ENCODE results near the gene DCP1A.
A peak's percentile ranks its signal among the peaks of the same experiment; 100 is the strongest.
"Not testable (repeated sequence)": the region's sequence is repeated elsewhere in the genome, so short reads cannot be mapped to it uniquely, and the experiment has no call there.

Gene DCP1A

GRCh38 chr3:53254509-53255422 lies 92.6 kb downstream of the DCP1A start:
- H3K4me3 ChIP-seq (ENCODE audit: low read length): peak overlapping the region; percentile 82
- peak; percentile 74 for DNase-seq (ENCODE audit: low read depth)
- peak; percentile 6 for TF ChIP-seq CTCF (IDR thresholded peaks at IDR 0.05; ENCODE audit: insufficient read depth, low read depth, low read length, missing control alignments)

GRCh38 chr3:53253707-53254508 lies 93.4 kb downstream of the DCP1A start:
- peak; percentile 50 for DNase-seq (ENCODE audit: low read depth)
- peak overlapping the region; percentile 82 for H3K4me3 ChIP-seq (ENCODE audit: low read length)
- no peak for TF ChIP-seq CTCF (IDR thresholded peaks at IDR 0.05; ENCODE audit: insufficient read depth, low read depth, low read length, missing control alignments)

GRCh38 chr3:53252947-53253322 lies 94.4 kb downstream of the DCP1A start:
- DNase-seq (ENCODE audit: low read depth); H3K4me3 ChIP-seq (ENCODE audit: low read length): not testable (repeated sequence)

- peak; percentile 35 for DNase-seq (ENCODE audit: low read depth)
- no peak for TF ChIP-seq CTCF (IDR thresholded peaks at IDR 0.05; ENCODE audit: insufficient read depth, low read depth, low read length, missing control alignments)
- peak overlapping the region; percentile 19 for H3K4me3 ChIP-seq (ENCODE audit: low read length)
Measured at GRCh38 chr3:53252096-53252946, 95.0 kb downstream of the DCP1A start.

DNA sequence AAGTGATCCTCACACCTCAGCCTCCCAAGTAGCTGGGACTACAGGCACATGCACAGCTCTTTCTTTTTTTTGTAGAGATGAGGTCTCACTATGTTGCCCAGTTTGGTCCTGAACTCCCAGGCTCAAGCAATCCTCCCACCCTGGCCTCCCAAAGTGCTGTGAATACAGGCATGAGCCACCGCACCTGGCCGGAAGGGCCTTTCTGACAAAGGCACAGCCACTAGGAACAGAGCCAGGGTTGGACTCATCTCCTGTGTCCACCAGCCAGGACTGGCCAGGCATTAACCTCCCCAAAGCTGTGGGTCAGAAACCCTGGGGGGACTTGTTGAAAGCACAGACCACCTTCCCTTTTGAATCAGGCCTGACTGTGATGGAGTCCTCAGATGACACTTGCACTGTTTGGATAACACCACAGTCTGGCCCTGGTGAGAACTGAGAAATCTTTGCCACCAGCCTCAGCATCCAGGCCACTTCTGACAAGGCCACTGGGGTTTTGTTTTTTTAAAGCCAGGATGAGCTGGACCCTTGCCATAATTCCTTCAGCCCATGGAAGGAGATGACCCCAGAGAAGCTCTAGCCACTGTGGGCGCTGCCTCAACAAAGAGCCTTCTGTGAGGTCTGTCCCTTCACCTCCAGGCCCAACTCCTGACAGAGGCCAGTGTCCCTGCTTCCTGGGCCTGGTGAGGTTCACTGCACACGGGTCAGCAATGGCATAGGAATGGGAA lies 96.3 kb downstream of the DCP1A start:
- no peak for TF ChIP-seq CTCF (IDR thresholded peaks at IDR 0.05; ENCODE audit: insufficient read depth, low read depth, low read length, missing control alignments)
- no peak overlapping the region for H3K4me3 ChIP-seq (ENCODE audit: low read length)
- DNase-seq (ENCODE audit: low read depth): no peak

GRCh38 chr3:53250453-53250852 lies 96.9 kb downstream of the DCP1A start:
- DNase-seq (ENCODE audit: low read depth): no peak
- no peak for TF ChIP-seq CTCF (IDR thresholded peaks at IDR 0.05; ENCODE audit: insufficient read depth, low read depth, low read length, missing control alignments)
- H3K4me3 ChIP-seq (ENCODE audit: low read length): no peak overlapping the region
